ENCODE results near the gene SMIM44. TPM values are rescaled to one million over a fixed set of nuclear protein-coding genes. Genes with fewer than 3 reads are reported as not detected.

Gene SMIM44
- total RNA-seq, 4 donors from 2014 or later: not detected

DNA sequence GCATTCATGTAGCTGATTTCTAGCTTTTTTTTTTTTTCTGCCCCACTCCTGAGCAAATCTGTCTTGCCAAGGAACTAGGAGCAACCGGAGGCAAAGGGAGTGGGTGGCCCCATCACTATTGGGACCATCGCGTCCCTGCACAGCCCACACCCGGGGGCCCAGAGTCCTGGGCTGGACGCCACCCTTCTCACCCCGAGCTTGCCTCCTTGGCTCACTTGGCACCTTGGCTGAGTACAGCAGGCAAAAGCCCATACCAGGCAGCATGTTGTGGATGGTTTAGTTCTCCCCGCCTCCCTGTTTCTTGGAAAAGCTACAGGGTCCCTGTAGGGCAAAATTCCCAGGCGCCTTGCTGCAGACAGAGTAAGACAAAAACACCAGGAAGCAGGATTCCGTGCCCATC is 16.6 kb downstream of the SMIM44 start:
- no peak overlapping the region for H3K27ac ChIP-seq
- H3K36me3 ChIP-seq: peaks cover 15 to 17% of the 10 kb centered on the region in 2 donors
- WGBS, 2 donors: 75 to 77% methylated on average over 9 of the region's 9 CpGs
- intact Hi-C loops (cut with DNase I): no loop called here
- H3K4me3 ChIP-seq (replicated peaks in 1 of 3): no peak overlapping the region
- TF ChIP-seq POLR2A (IDR thresholded peaks at IDR 0.05): no peak
- TF ChIP-seq, protein P1, sequence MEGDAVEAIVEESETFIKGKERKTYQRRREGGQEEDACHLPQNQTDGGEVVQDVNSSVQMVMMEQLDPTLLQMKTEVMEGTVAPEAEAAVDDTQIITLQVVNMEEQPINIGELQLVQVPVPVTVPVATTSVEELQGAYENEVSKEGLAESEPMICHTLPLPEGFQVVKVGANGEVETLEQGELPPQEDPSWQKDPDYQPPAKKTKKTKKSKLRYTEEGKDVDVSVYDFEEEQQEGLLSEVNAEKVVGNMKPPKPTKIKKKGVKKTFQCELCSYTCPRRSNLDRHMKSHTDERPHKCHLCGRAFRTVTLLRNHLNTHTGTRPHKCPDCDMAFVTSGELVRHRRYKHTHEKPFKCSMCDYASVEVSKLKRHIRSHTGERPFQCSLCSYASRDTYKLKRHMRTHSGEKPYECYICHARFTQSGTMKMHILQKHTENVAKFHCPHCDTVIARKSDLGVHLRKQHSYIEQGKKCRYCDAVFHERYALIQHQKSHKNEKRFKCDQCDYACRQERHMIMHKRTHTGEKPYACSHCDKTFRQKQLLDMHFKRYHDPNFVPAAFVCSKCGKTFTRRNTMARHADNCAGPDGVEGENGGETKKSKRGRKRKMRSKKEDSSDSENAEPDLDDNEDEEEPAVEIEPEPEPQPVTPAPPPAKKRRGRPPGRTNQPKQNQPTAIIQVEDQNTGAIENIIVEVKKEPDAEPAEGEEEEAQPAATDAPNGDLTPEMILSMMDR (IDR thresholded peaks at IDR 0.05): no peak
- H3K27me3 ChIP-seq: no peaks in the 10 kb centered on the region
- H3K9me3 ChIP-seq: no peaks in the 10 kb centered on the region
- DNase-seq: no peak
- peaks cover 0 to 3% of the 10 kb centered on the region in 2 donors for H3K4me1 ChIP-seq

DNA sequence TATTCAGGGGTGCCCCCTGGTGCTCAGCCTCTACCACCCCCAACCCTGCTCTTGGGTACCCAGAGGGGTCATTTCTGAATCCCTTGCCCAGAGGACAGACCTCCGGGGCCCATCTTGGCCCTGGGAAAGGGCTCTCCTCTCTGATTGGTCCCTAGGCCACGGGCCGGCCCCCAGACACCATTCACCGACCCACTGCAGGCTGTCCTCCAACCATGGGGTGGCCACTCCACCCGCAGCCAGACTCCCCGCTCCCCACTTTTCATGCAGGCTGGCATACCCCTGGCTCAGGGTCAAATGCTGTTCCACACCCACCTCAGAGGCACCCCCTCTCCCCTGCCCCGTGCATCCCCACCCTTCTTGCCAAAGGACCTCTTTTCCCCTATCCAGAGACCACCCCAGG is 17.7 kb downstream of the SMIM44 start:
- peaks cover 15 to 17% of the 10 kb centered on the region in 2 donors for H3K36me3 ChIP-seq
- no peak for DNase-seq
- peaks cover 0 to 3% of the 10 kb centered on the region in 2 donors for H3K4me1 ChIP-seq
- H3K9me3 ChIP-seq: no peaks in the 10 kb centered on the region
- no peak overlapping the region for H3K4me3 ChIP-seq (replicated peaks in 1 of 3)
- intact Hi-C loops (cut with DNase I): no loop called here
- H3K27me3 ChIP-seq: no peaks in the 10 kb centered on the region
- 80 to 87% methylated on average over 7 of the region's 7 CpGs for WGBS, 2 donors
- no peak overlapping the region for H3K27ac ChIP-seq
- TF ChIP-seq POLR2A (IDR thresholded peaks at IDR 0.05): no peak
- TF ChIP-seq, protein P1 (IDR thresholded peaks at IDR 0.05): no peak

DNA sequence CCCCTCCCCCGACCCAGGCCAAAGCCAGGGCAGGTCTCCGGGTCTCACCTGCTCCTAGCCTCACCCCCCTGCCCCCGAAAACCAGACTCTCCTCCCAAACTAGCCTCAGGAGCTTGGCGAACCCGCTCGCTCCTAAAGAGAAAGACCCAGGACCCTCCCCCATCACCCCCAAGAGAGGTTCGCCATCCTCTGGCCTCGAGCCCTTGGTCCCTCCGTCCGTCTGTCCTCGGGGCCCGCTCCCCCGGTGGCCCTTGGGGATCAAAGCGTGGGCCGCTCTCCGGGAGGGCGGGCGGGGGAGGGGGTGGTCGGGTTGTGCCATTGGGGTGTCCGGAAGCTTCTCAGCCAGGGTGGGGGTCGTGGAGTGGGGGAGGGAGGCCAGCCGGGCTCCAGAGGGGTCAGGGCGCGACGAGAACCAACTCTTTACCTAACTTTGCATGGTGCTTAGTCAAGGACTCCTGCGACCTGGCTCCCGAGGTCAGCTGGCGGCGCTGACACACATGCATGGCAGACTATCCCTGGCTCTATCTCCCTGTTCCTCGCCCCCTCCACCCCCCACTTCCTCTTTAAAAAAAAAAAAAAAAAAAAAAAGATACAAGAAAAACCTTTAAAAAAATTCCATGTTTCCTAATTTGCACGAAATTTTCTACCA is 18.5 kb downstream of the SMIM44 start:
- Histone ChIP-seq H3K9me3 (no peaks in the 10 kb centered on the region), H3K4me1 (peaks cover 7 to 10% of the 10 kb centered on the region in 2 donors), H3K4me3 (replicated peaks in 1 of 3) (no peak overlapping the region), H3K36me3 (peaks cover 15 to 17% of the 10 kb centered on the region in 2 donors), H3K27ac (no peak overlapping the region), H3K27me3 (no peaks in the 10 kb centered on the region)
- 78 to 85% methylated on average over 24 to 29 of the region's 31 CpGs for WGBS, 2 donors
- TF ChIP-seq POLR2A (IDR thresholded peaks at IDR 0.05): no peak
- TF ChIP-seq, protein P1 (IDR thresholded peaks at IDR 0.05): no peak
- intact Hi-C loops (cut with DNase I): no loop called here
- DNase-seq: no peak

DNA sequence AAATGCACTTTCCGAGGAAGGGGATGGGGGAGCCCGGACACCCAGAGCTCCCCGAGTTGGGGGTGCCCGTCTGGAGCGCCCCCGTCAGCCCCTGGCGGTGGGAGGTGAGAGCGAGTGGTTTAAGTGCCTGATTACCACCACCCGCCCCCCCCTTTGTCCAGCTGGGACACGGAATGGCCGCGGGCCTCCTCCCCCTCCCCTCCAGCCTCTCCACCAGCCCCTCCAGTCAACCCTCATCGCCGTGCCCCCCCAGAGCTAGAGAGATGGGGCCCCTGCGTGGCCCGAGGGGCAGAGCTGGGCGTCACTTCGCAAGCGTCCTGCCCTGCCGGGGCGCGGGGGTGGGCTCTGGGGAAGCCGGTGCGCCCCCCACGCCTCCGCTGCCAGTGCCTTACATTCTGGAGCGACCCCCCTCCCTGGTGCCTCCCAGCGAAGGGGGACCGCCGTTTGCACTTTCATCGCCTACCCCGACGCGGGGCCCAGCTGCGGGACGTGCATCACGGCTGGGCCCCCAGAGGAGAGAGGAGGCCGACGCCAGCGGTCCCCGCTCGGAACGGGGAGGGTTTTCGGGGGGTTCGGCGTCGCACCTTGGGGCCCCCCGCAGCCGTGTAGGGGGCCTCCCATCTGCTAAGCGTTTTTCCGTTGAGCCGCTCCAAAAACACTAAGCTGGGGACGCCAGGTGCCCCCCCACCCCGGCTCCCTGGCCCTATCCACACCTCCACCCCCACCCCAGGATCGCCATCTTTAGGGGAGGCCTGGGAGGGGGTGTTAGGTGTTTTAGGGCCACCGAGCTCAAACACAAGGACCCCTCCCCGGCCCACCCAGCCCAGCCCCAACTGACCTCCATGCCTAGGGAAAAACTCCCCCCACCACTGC is 19.3 kb downstream of the SMIM44 start:
- Histone ChIP-seq H3K9me3 (no peaks in the 10 kb centered on the region), H3K27me3 (no peaks in the 10 kb centered on the region), H3K4me3 (replicated peaks in 1 of 3) (no peak overlapping the region), H3K36me3 (peaks cover 15 to 17% of the 10 kb centered on the region in 2 donors), H3K27ac (no peak overlapping the region), H3K4me1 (peaks cover 15 to 18% of the 10 kb centered on the region in 2 donors)
- intact Hi-C loops (cut with DNase I): no loop called here
- WGBS, 2 donors: 84 to 86% methylated on average over 9 to 19 of the region's 57 CpGs
- no peak for DNase-seq
- TF ChIP-seq POLR2A (IDR thresholded peaks at IDR 0.05): no peak
- TF ChIP-seq, protein P1 (IDR thresholded peaks at IDR 0.05): no peak

All from thyroid gland (tissue), 4 donors.